GM10266 (cell line): Measurements from ENCODE around the gene ESYT2.

Source experiments
- DNase-seq: peaks from one replicate; pipeline ENCODE4 v3.0.0; 2012; ENCODE audit errors: extremely low spot score
- CTCF ChIP-seq: IDR thresholded peaks from 2 replicates; pipeline ENCODE4 v1.5.1; 2012; ENCODE audit warnings: mild to moderate bottlenecking, low read depth; ENCODE audit not compliant: control insufficient read depth, insufficient read depth; ENCODE audit errors: missing control alignments

ESYT2 gene

GRCh38 chr7:158771213-158771834 is 58.0 kb downstream of the ESYT2 start:
- no peak for TF ChIP-seq CTCF

GRCh38 chr7:158767707-158768106 is 61.6 kb downstream of the ESYT2 start:
- no peak for TF ChIP-seq CTCF
- no peak for DNase-seq

More at GRCh38 chr7:158771213-158771834, 58.0 kb downstream of the ESYT2 start:
- DNase-seq: no peak

- no peak for DNase-seq
- TF ChIP-seq CTCF: no peak
Observed at GRCh38 chr7:158766570-158767281, 62.6 kb downstream of the ESYT2 start.

GRCh38 chr7:158765020-158765419 is 64.3 kb downstream of the ESYT2 start:
- TF ChIP-seq CTCF: no peak

GRCh38 chr7:158763454-158764033 is 65.8 kb downstream of the ESYT2 start:
- TF ChIP-seq CTCF: no peak
- DNase-seq: no peak

More at GRCh38 chr7:158765020-158765419, 64.3 kb downstream of the ESYT2 start:
- DNase-seq: no peak

GRCh38 chr7:158761945-158762344 is 67.4 kb downstream of the ESYT2 start:
- no peak for TF ChIP-seq CTCF
- no peak for DNase-seq

GRCh38 chr7:158760936-158761335 is 68.4 kb downstream of the ESYT2 start:
- TF ChIP-seq CTCF: peak; percentile 35
- DNase-seq: no peak
